Right cardiac atrium (tissue), 5 donors: ENCODE results near the gene LCN6. TPM values are rescaled to one million over a fixed set of nuclear protein-coding genes. Genes with fewer than 3 reads are reported as not detected.
A peak's percentile ranks its signal among the peaks of the same experiment; 100 is the strongest.

Experiments
- ATAC-seq, 2 donors: fragments of 200-7000 bp; cut with Tn5 transposase; one replicate each; pipeline versions ENCODE4 v1.8.0 to v1.9.1; 2020; ENCODE audit warnings: moderate library complexity in 2 of 2, mild to moderate bottlenecking in 1 of 2
- DNase-seq, 3 donors: peaks; one replicate each; pipeline ENCODE4 v3.0.0-alpha.2; 2020
- H3K27ac ChIP-seq: one replicate; pipeline ENCODE4 v1.5.1; 2013; ENCODE audit warnings: mild to moderate bottlenecking, low read length, control low read depth, moderate library complexity
- H3K27me3 ChIP-seq: one replicate; pipeline ENCODE4 v1.6.1; 2013; ENCODE audit not compliant: control insufficient read depth, insufficient read depth
- H3K4me1 ChIP-seq: one replicate; pipeline ENCODE4 v1.6.1; 2013; ENCODE audit warnings: low read length; ENCODE audit not compliant: control insufficient read depth, insufficient read depth
- H3K4me3 ChIP-seq: one replicate; pipeline ENCODE4 v1.5.1; 2013; ENCODE audit warnings: low read length, control low read depth
- H3K9me3 ChIP-seq: one replicate; pipeline ENCODE4 v1.6.1; 2013; ENCODE audit warnings: low read length; ENCODE audit not compliant: control insufficient read depth
- WGBS: extraction: QIAGEN DNeasy Blood & Tissue Kit; methylation state at CpG from one replicate; pipeline ENCODE4 v1.1.7; 2013; 5-methylcytosine and 5-hydroxymethylcytosine counted together
- intact Hi-C, 4 donors: fragments of 100-400 bp; cut with DNase I; formaldehyde crosslinking; loops; one replicate each; pipeline versions ENCODE4 v1.11.0 to v1.14.0; 2022 to 2023
- microRNA-seq, 2 donors: library from miRNA; unstranded; fragments of <30 nt; microRNA quantifications; one replicate each; pipeline ENCODE4 v1.2.0, GENCODE V29; 2020 to 2021
- polyA plus RNA-seq: library from polyadenylated mRNA; stranded (reverse); fragments of 200-250 nt; gene quantifications from one replicate; pipeline ENCODE4 v1.2.3, GENCODE V29; 2013
- total RNA-seq, 4 donors: library from RNA; stranded (reverse); fragmentation: NEBNext Ultra II Directional; extraction: Animal tissue kit (Norgen Biotek cat#: 25700); gene quantifications; one replicate each; pipeline ENCODE4 v1.2.1, GENCODE V29; 2021
- donor health status: healthy with polysubstance abuse.
- donor health status: DM: no; HTN: yes; CAD: no.
- donor health status: DM: no; HTN: no; CAD: no.
- donor health status: DM: no; HTN: yes; CAD: no; lungs with severe emphysema.
- donor health status: DM: yes; HTN: yes; CAD: no.

LCN6 gene
- total and polyA plus RNA-seq, 5 donors = 8.3 to 41.0 (median 22.8) TPM

DNA sequence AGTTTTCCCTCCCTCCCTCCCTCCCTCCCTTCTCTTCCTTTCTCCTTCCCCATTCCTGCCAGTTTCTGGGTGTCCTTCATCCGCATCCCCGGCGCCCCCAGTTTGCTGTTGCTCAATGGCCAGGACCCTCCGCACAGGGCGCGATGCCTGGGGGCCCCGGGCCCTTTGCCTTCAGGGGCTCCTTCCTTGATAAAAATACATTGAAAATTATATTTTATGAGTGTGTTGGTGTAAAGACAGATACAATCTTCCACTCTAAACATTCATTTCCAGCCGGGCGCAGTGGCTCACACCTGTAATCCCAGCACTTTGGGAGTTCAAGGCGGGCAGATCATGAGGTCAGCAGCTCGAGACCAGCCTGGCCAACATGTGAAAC is 53.5 kb downstream of the LCN6 start:
- intact Hi-C loops = loop anchor here in 1 of 4 donors (5.0 kb wide), 2 partner anchors 48 to 208 kb away; no protein-coding TSS in a partner anchor
- Histone ChIP-seq H3K27ac (no peak overlapping the region), H3K4me3 (no peak overlapping the region), H3K9me3 (no peaks in the 10 kb centered on the region), H3K27me3 (no peaks in the 10 kb centered on the region), H3K4me1 (no peaks in the 10 kb centered on the region)
- WGBS = 93% methylated on average over 11 of the region's 11 CpGs
- ATAC-seq (no peak), DNase-seq (no peak)

DNA sequence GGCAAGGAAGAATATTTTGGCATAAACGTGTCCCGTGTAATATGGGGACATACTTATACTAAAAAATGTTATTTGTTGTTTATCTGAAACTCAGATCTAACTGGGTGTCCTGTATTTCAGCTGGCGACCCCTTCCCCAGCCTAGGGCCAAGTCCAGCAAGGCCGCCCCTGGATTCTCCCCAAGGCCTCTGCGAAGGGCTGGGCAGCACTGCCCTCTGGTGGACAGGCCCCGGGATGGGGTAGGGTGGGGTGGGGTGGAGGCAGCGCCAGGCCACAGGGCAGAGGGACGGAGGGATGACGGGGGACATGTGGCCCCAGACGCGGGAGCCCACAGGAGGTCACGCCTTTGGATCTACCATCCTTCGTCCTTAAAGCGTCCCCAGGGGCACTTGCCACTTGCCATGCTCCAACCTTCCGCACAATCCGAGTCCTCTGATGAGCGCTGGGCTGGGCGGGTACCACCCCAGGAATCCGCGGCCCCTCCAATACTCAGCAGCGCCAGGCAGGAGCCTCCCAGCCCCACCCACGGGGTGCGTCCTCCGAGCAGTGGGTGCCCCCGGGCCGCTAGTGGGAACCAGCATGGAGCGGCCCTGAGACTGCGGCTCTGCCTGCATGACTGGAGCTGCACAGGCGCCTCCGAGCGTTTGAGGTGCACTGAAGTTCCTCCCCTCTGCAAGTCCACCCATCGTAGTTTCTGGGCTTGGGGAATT is 54.0 kb downstream of the LCN6 start:
- peak; percentile 69 to 89 (median 85) for DNase-seq
- intact Hi-C loops = loop anchor here in 1 of 4 donors (5.0 kb wide), 2 partner anchors 47 to 207 kb away; no protein-coding TSS in a partner anchor
- Histone ChIP-seq H3K27ac (no peak overlapping the region), H3K4me3 (no peak overlapping the region), H3K4me1 (no peaks in the 10 kb centered on the region), H3K9me3 (no peaks in the 10 kb centered on the region), H3K27me3 (no peaks in the 10 kb centered on the region)
- peak; percentile 49 to 61 for ATAC-seq
- 47% methylated on average over 32 of the region's 32 CpGs for WGBS

Small RNA genes lying within 50 kb of the gene (microRNA-seq; reads per million reads assigned to microRNA genes)
- gene MIR6722 = 0 reads per million in 2 donors

Other genes with a start within 250 kb of the LCN6 start
- gene NOTCH1, start 202.5 kb downstream of the LCN6 start, total RNA-seq = 10 to 100 TPM; 20.4 to 31.9 (median 29.4) TPM
- gene NOTCH1, start 202.5 kb downstream of the LCN6 start, polyA plus RNA-seq = 10.8 TPM
- 100 to 1,000 TPM in 1 of 4 donors, 10 to 100 TPM in 3; 73.3 to 148 (median 83.0) TPM for gene EGFL7, start 85.6 kb downstream of the LCN6 start, total RNA-seq
- 113 TPM for gene EGFL7, start 85.6 kb downstream of the LCN6 start, polyA plus RNA-seq
- gene AGPAT2, start 61.1 kb downstream of the LCN6 start, total RNA-seq = 10 to 100 TPM; 63.0 to 92.0 (median 70.2) TPM
- gene AGPAT2, start 61.1 kb downstream of the LCN6 start, polyA plus RNA-seq = 149 TPM
- 10 to 100 TPM; 34.2 to 40.8 (median 36.4) TPM for gene DIPK1B, start 36.0 kb downstream of the LCN6 start, total RNA-seq
- 42.7 TPM for gene DIPK1B, start 36.0 kb downstream of the LCN6 start, polyA plus RNA-seq
- 10 to 100 TPM in 1 of 4 donors, 1 to 10 TPM in 3; 4.5 to 14.1 (median 7.7) TPM for gene LCN10, start 5.6 kb downstream of the LCN6 start, total RNA-seq
- 14.7 TPM for gene LCN10, start 5.6 kb downstream of the LCN6 start, polyA plus RNA-seq
- not detected for gene LCN8, start 9.7 kb upstream of the LCN6 start, total RNA-seq
- not detected for gene LCN8, start 9.7 kb upstream of the LCN6 start, polyA plus RNA-seq
- 1 to 10 TPM in 2 of 4 donors, under 1 TPM in 2; 0.32 to 1.3 (median 0.87) TPM for gene LCN15, start 16.0 kb upstream of the LCN6 start, total RNA-seq
- gene LCN15, start 16.0 kb upstream of the LCN6 start, polyA plus RNA-seq = 2.1 TPM
- 100 to 1,000 TPM in 2 of 4 donors, 10 to 100 TPM in 2; 73.6 to 115 (median 100) TPM for gene TMEM141, start 42.8 kb upstream of the LCN6 start, total RNA-seq
- 158 TPM for gene TMEM141, start 42.8 kb upstream of the LCN6 start, polyA plus RNA-seq
- 1 to 10 TPM; 2.0 to 5.0 (median 2.6) TPM for gene CCDC183, start 47.8 kb upstream of the LCN6 start, total RNA-seq
- 3.8 TPM for gene CCDC183, start 47.8 kb upstream of the LCN6 start, polyA plus RNA-seq
- gene RABL6, start 59.4 kb upstream of the LCN6 start, total RNA-seq = 10 to 100 TPM; 67.3 to 73.6 (median 71.6) TPM
- 87.2 TPM for gene RABL6, start 59.4 kb upstream of the LCN6 start, polyA plus RNA-seq
- gene AJM1, start 94.0 kb upstream of the LCN6 start, total RNA-seq = 10 to 100 TPM in 1 of 4 donors, 1 to 10 TPM in 3; 4.4 to 11.5 (median 8.0) TPM
- gene AJM1, start 94.0 kb upstream of the LCN6 start, polyA plus RNA-seq = 4.3 TPM
- gene PHPT1, start 100.9 kb upstream of the LCN6 start, total RNA-seq = 100 to 1,000 TPM; 176 to 227 (median 203) TPM
- 329 TPM for gene PHPT1, start 100.9 kb upstream of the LCN6 start, polyA plus RNA-seq
- gene MAMDC4, start 103.8 kb upstream of the LCN6 start, total RNA-seq = 10 to 100 TPM in 1 of 4 donors, 1 to 10 TPM in 3; 3.0 to 10.8 (median 5.8) TPM
- gene MAMDC4, start 103.8 kb upstream of the LCN6 start, polyA plus RNA-seq = 5.2 TPM
- 100 to 1,000 TPM; 279 to 331 (median 301) TPM for gene EDF1, start 117.8 kb upstream of the LCN6 start, total RNA-seq
- 417 TPM for gene EDF1, start 117.8 kb upstream of the LCN6 start, polyA plus RNA-seq
- gene TRAF2, start 138.0 kb upstream of the LCN6 start, total RNA-seq = 10 to 100 TPM in 1 of 4 donors, 1 to 10 TPM in 3; 6.1 to 10.2 (median 8.6) TPM
- gene TRAF2, start 138.0 kb upstream of the LCN6 start, polyA plus RNA-seq = 6.7 TPM
- 100 to 1,000 TPM; 108 to 139 (median 120) TPM for gene FBXW5, start 196.2 kb upstream of the LCN6 start, total RNA-seq
- 150 TPM for gene FBXW5, start 196.2 kb upstream of the LCN6 start, polyA plus RNA-seq
- 1 to 10 TPM; 1.0 to 1.8 (median 1.4) TPM for gene C8G, start 196.7 kb upstream of the LCN6 start, total RNA-seq
- gene C8G, start 196.7 kb upstream of the LCN6 start, polyA plus RNA-seq = 1.4 TPM
- gene LCN12, start 203.7 kb upstream of the LCN6 start, total RNA-seq = 10 to 100 TPM in 3 of 4 donors, 1 to 10 TPM in 1; 9.8 to 21.2 (median 13.1) TPM
- gene LCN12, start 203.7 kb upstream of the LCN6 start, polyA plus RNA-seq = 7.0 TPM
- 1,000 to 10,000 TPM; 3,127 to 5,556 (median 4,402) TPM for gene PTGDS, start 229.0 kb upstream of the LCN6 start, total RNA-seq
- gene PTGDS, start 229.0 kb upstream of the LCN6 start, polyA plus RNA-seq = 6,981 TPM
- 10 to 100 TPM in 2 of 4 donors, 1 to 10 TPM in 2; 4.3 to 16.7 (median 9.7) TPM for gene LCNL1, start 234.5 kb upstream of the LCN6 start, total RNA-seq
- gene LCNL1, start 234.5 kb upstream of the LCN6 start, polyA plus RNA-seq = 2.4 TPM
- 10 to 100 TPM; 24.8 to 30.4 (median 27.6) TPM for gene PAXX, start 243.9 kb upstream of the LCN6 start, total RNA-seq
- gene PAXX, start 243.9 kb upstream of the LCN6 start, polyA plus RNA-seq = 44.5 TPM
- gene CLIC3, start 248.0 kb upstream of the LCN6 start, total RNA-seq = 1 to 10 TPM; 2.8 to 6.2 (median 4.8) TPM
- 6.2 TPM for gene CLIC3, start 248.0 kb upstream of the LCN6 start, polyA plus RNA-seq